ENCODE results near the gene CENPS.
"Not testable (repeated sequence)": the region's sequence is repeated elsewhere in the genome, so short reads cannot be mapped to it uniquely, and the experiment has no call there.

CENPS gene

DNA sequence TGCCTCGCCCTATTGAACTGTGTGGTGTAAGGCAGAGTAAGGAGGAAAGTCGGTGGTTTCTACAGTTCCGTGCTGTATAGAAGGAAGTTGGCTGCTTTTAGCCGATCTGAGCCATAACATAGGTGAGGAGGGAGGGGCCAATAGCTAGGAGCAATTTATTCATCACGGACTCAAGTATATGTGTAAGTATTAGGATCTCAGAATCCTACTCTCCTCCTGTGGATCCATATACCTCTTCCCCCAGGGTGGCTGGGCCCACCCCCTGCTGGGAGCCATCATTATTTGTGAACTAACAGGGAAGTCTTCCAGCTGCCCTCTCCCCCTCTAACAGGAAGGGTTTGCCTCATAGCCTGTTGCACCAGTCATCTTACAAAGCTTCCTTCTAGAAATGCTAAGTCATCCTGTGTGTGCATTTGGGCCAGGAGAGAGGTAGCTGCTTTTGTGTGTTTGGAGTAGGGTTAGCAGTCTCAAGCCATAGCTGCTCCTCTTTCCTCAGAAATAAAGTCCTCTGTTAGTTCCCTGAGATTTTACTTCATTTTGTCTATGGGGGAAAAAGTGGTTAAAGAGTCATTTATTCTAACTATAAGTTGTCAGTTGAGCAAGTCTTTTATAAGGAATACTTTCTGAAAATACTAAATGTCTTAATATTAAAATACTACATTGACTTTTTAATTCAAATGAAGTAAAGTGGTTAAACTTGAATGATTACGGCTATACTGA, 14.9 kb upstream of the CENPS start:
- no peak for DNase-seq (ENCODE audit: low read depth, low spot score)
- H3K4me3 ChIP-seq (ENCODE audit: low read length), result no peak overlapping the region

- not testable (repeated sequence) for DNase-seq (ENCODE audit: low read depth, low spot score); H3K4me3 ChIP-seq (ENCODE audit: low read length)
Measured at GRCh38 chr1:10415967-10416366, 14.3 kb upstream of the CENPS start.

DNA sequence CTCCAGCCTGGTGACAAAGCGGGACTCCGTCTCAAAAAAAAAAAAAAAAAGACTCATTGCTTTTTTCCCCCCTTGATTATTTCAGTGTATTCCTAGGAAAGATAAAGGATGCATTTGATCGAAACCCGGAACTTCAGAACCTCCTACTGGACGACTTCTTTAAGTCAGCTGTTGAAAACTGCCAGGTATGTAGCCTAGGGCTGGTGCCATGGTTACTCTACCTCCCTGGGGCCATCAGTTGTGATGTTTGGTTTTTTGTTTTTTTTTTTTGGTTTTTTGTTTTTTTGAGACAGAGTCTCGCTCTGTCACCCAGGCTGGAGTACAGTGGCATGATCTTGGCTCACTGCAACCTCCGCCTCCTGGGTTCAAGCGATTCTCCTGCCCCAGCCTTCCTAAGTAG, 11.5 kb upstream of the CENPS start:
- DNase-seq (ENCODE audit: low read depth, low spot score); H3K4me3 ChIP-seq (ENCODE audit: low read length): not testable (repeated sequence)

DNA sequence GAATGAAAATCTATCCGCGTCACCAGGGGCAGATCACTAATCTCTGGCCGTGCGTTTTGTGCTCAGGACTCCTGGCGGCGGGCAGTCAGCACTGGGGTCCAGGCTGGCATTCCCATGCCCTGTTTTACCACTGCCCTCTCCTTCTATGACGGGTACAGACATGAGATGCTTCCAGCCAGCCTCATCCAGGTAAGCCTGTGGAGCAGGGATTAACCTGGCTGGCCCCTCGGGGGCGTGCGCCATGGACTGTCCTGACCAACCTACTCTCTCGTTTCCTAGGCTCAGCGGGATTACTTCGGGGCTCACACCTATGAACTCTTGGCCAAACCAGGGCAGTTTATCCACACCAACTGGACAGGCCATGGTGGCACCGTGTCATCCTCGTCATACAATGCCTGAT, 10.9 kb upstream of the CENPS start:
- no peak for DNase-seq (ENCODE audit: low read depth, low spot score)
- H3K4me3 ChIP-seq (ENCODE audit: low read length), result no peak overlapping the region

- DNase-seq (ENCODE audit: low read depth, low spot score), result no peak
- no peak overlapping the region for H3K4me3 ChIP-seq (ENCODE audit: low read length)
Measured at GRCh38 chr1:10421637-10422036, 8.6 kb upstream of the CENPS start.

GRCh38 chr1:10424034-10424433, 6.2 kb upstream of the CENPS start:
- DNase-seq (ENCODE audit: low read depth, low spot score), result no peak

GRCh38 chr1:10424651-10425050, 5.6 kb upstream of the CENPS start:
- H3K4me3 ChIP-seq (ENCODE audit: low read length), result no peak overlapping the region
- DNase-seq (ENCODE audit: low read depth, low spot score), result no peak

More at GRCh38 chr1:10424034-10424433, 6.2 kb upstream of the CENPS start:
- H3K4me3 ChIP-seq (ENCODE audit: low read length), result no peak overlapping the region

DNA sequence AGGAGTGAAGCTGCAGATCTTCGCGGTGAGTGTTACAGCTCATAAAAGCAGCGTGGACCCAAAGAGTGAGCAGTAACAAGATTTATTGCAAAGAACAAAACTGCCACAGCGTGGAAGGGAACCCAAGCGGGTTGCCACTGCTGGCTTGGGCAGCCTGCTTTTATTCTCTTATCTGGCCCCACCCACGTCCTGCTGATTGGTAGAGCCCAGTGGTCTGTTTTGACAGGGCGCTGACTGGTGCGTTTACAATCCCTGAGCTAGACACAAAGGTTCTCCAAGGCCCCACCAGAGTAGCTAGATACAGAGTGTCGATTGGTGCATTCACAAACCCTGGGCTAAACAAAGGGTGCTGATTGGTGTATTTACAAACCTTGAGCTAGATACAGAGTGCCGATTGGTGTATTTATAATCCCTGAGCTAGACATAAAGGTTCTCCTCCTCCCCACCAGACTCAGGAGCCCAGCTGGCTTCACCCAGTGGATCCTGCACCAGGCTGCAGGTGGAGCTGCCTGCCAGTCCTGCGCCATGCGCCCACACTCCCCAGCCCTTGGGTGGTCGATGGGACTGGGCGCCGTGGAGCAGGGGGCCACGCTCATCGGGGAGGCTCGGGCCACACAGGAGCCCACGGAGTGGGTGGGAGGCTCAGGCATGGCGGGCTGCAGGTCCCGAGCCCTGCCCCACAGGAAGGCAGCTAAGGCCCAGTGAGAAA, 4.3 kb upstream of the CENPS start:
- not testable (repeated sequence) for H3K4me3 ChIP-seq (ENCODE audit: low read length); DNase-seq (ENCODE audit: low read depth, low spot score)

DNA sequence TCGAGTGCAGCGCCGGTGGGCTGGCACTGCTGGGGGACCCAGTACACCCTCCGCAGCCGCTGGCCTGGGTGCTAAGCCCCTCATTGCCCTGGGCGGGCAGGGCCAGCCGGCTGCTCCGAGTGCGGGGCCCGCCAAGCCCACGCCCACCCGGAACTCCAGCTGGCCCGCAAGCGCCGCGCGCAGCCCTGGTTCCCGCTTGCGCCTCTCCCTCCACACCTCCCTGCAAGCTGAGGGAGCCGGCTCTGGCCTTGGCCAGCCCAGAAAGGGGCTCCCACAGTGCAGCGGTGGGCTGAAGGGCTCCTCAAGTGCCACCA, 3.7 kb upstream of the CENPS start:
- H3K4me3 ChIP-seq (ENCODE audit: low read length); DNase-seq (ENCODE audit: low read depth, low spot score): not testable (repeated sequence)

DNA sequence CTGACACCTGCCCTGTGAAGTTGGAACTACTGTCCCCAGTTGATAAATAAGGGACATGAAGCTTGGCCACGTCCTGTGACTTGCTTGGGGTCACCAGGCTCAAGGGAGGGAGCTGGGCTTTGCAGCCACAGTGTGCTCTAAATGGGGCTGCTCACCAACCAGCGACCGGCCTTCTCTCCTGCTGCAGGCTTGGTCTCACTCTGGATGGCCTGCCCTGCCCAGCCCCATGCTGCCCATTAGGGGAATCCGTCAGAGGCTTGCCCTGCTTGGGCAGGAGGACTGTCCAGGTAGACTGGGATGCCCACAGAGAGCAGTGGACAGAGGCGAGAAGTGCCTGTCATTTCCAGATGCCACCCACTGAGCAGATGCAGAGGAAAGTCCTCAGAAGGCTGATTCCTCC, 1.2 kb upstream of the CENPS start:
- no peak for DNase-seq (ENCODE audit: low read depth, low spot score)
- no peak overlapping the region for H3K4me3 ChIP-seq (ENCODE audit: low read length)

DNA sequence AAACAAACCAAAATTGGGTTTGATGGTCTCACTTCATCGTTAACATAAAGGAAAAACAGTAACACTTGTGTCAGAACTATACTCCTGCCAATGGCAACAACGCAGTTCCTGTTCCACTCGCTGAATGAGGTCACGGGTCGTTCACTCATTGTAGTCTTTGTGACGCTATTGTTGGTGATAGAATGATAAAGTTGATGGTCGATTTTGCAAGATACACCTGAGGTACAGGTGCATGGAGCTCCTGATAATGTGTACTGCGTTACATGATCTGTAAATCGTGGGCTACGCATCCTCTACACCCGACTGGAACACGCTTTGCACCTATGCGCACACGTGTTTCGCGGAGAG, 391 bp upstream of the CENPS start:
- no peak for DNase-seq (ENCODE audit: low read depth, low spot score)
- H3K4me3 ChIP-seq (ENCODE audit: low read length), result peak overlapping the region; percentile 94

DNA sequence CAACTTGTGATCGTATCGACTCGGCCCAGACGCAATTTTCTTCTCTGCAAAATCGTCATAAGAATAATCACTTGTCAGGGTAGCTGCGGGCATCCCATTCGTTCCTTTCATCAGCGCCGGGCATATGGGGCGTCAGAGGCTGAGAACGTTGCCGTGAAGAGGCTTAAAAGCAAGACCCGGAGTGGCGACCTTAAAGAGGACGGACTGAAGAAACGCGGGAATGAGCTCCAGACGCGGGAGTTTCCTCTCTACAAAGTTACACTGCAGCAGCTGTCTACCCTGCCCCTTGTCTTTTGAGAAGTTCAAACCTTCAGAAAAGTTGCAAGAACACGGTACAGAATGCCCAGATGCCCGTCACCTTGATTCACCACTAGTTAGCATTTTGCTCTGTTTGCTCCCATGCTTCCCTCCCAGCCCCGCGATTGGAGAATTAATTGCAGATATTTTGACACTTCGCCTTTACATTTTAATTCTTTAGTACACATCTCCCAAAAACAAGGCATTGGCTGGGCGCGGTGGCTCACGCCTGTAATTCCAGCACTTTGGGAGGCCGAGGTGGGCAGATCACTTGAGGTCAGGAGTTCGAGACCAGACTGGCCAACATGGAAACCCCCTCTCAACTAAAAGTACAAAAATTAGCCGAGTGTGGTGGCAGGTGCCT, 967 bp downstream of the CENPS start:
- no peak for DNase-seq (ENCODE audit: low read depth, low spot score)
- H3K4me3 ChIP-seq (ENCODE audit: low read length), result peak overlapping the region; percentile 94

DNA sequence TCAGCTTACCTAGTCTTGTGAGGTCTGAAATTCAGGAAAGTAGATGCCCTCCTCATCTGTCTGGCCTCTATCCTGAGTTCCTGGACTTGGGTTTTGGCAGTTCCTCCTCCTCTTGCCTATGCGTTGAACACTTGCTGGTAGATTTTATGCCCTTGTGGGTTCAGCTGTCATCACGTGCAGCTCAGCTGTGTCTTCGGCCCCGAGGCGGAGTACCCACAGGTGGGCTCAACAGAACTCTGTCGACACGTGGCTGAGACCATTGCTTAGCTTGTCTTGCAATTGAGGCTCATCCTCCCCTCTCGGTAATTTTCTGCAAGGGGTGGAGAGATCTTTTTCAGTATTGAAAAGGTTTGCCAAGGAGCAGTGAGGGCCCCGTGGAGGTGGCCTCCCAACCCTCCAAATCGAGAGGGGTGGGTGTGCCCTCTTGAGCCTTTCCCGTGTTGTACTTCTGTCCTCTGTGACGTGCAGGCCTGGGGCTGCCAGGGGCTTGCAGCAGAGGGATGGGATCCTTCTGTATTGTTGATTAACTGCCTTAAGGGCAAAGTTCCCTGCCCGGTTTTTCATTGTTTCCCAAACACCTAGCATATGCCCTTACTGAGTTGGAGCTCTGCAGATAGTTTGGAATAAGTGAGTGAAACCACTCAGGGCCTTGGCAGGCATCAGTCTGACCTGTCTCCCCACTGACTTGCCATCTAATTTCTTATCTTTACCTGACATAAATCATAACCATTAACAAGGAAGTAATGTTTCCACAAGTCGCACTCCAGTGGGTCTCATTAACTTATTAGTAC, 2.9 kb downstream of the CENPS start:
- DNase-seq (ENCODE audit: low read depth, low spot score), result no peak
- no peak overlapping the region for H3K4me3 ChIP-seq (ENCODE audit: low read length)

GRCh38 chr1:10433790-10434189, 3.6 kb downstream of the CENPS start:
- no peak overlapping the region for H3K4me3 ChIP-seq (ENCODE audit: low read length)
- DNase-seq (ENCODE audit: low read depth, low spot score), result no peak

DNA sequence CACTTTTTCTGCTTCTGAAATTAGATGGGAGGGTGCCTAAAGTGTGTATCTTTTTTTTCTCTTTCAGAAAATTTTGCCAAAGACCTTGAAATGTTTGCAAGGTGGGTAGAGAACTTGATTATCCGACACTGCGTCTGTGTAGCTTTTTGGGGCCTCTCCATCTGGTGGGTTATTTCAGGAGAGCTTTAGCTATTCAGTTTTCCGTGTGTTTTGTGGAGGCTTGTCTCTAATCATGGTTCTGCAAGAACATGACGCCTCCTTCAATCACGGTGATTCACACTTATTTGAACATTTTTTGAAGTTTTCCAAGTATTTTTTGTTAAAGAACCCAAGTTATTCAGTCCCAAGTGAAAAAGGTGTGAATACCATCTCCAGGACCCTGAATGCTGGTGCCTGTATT, 4.4 kb downstream of the CENPS start:
- no peak for DNase-seq (ENCODE audit: low read depth, low spot score)
- H3K4me3 ChIP-seq (ENCODE audit: low read length), result no peak overlapping the region

GRCh38 chr1:10437052-10437451, 6.8 kb downstream of the CENPS start:
- no peak overlapping the region for H3K4me3 ChIP-seq (ENCODE audit: low read length)
- no peak for DNase-seq (ENCODE audit: low read depth, low spot score)

GRCh38 chr1:10438677-10439163, 8.5 kb downstream of the CENPS start:
- DNase-seq (ENCODE audit: low read depth, low spot score), result no peak
- H3K4me3 ChIP-seq (ENCODE audit: low read length), result no peak overlapping the region

GRCh38 chr1:10440305-10440704, 10.1 kb downstream of the CENPS start:
- DNase-seq (ENCODE audit: low read depth, low spot score), result no peak
- H3K4me3 ChIP-seq (ENCODE audit: low read length), result no peak overlapping the region

- H3K4me3 ChIP-seq (ENCODE audit: low read length), result no peak overlapping the region
- DNase-seq (ENCODE audit: low read depth, low spot score), result no peak
Measured at GRCh38 chr1:10440794-10441193, 10.6 kb downstream of the CENPS start.

- H3K4me3 ChIP-seq (ENCODE audit: low read length), result no peak overlapping the region
- no peak for DNase-seq (ENCODE audit: low read depth, low spot score)
Measured at GRCh38 chr1:10444248-10444647, 14.0 kb downstream of the CENPS start.
